GM15510 (cell line): Measurements from ENCODE around the gene PRDM4.
A peak's percentile ranks its signal among the peaks of the same experiment; 100 is the strongest.

ENCODE experiments used
- POLR2A ChIP-seq: IDR thresholded peaks from 3 replicates; pipeline ENCODE4 v1.6.1; 2011; ENCODE audit warnings: borderline replicate concordance; ENCODE audit not compliant: insufficient read length; ENCODE audit errors: extremely low read depth

PRDM4 gene

DNA sequence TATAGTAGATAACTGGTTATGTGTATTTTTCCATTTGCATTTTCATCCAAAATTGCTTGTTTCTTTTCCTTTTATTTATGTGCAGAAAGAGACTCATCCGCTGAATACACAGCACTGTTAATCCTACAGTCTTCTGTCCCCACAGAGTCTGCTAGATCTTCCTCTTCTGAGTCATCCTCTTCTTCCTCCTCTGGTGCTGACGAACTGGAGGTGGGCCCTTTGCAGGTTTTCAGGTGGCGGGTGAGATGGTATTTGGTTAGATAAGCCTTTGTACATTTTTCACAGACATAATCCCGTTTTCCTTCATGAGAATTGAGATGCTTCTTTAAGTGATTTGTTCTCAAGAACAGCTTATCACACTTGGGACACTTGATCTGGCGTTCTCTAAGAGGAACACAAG is 26.8 kb downstream of the PRDM4 start:
- no peak for TF ChIP-seq POLR2A

DNA sequence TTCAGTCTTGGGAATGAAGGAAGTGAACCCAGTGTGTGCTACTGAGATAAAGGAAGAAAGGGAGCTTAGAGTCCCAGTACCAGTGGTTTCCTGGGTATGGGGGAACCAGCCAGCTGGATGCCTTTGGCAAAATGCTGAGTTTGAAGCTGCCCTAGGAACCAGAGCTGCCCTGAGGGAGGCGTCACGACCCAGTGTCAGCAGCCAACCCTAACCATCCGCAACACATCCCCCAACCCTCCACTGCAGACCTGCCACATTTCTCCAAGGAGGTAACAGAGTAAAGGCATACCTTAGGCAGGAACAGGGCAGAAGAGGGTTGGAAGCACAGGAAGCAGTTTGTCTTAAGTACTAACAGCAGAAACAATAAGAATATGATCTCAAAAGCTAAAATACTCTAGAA is 28.6 kb downstream of the PRDM4 start:
- TF ChIP-seq POLR2A: no peak

GRCh38 chr12:107731366-107731765 is 29.6 kb downstream of the PRDM4 start:
- no peak for TF ChIP-seq POLR2A

DNA sequence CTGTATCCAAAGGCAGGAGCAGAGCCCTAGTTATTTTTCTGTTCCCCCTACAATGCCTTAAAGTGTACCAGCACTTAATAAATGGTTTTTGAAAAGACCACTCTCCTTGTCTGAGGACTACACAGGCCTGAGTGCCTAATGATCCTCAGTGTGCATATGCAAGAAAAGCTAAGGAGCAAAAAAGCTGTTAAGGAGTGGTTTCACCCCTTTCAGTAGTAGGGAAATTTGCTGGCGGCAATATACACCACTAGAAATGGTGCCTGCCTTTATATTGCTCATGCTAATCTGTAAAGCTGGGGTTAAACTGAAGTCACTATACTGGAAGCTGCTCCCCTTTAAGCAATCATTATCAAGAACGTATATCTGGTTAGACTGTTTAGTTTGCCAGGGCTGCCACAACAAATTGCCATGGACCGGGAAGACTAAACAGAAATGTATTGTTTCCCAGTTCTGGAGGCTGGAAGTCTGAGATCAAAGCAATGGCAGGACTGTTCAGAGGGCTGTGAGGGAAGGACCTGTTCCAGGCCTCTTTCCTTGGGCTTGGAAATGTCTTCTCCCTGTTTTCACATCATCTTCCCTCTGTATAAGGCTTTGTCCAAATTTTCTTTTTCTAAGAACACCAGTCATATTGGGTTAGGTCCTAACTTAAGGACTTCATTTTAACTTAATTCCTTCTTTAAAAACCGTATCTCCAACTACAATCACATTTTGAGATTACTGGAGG is 30.2 kb downstream of the PRDM4 start:
- TF ChIP-seq POLR2A: no peak

DNA sequence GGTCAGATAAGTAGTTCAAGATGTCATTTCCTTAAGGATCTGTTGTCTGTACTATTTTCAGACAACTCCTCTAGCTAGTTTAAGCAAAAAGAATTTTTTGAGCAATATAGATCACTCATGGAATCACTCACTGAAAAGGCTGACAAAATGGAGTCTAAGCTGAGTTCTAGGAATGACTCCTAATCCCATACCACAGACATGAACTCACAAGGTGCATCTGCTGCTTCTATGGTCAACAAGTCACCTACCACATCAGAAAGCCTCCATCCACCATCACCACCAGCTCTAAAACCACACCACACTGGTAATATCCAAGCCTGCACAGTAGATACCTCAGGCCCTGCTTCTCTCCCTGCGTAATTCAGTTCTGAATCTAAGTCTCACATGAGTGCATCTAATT is 42.3 kb downstream of the PRDM4 start:
- TF ChIP-seq POLR2A: no peak

DNA sequence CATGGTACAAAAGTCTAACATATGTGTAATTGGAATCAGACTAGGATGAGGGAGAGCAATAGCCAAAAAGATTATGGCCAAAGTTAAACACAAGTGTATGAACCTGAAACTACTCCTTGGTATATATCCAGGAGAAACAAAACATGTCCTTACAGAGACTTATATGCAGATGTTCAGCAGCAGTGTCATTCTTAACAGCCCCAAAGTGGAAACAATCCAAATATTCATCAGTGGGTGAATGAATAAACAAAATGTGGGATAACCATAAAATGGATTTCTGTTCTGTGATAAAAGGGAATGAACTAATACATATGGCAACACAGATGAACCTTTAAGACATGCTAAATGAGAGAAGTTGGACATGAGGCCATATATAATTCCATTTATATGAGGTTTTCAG is 45.2 kb downstream of the PRDM4 start:
- TF ChIP-seq POLR2A: no peak

DNA sequence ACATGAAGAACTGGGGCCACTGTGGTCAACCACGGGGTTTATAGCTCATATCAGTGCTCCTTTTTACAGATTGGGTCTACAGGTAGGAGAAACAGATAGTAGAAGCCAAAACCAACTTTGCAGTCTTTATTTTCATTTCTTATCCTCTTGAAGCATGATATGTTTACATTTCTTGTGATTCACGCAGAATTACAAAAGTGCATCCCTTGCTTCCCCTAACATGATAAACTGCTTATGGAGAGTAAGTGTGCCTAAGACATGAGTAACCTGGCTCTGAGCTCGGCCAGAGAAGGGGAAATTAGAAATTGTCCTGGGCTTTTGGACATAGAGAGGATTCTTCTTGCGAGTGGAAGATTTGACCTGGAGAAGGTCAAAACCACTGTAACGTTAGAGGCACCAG is 56.9 kb downstream of the PRDM4 start:
- no peak for TF ChIP-seq POLR2A

DNA sequence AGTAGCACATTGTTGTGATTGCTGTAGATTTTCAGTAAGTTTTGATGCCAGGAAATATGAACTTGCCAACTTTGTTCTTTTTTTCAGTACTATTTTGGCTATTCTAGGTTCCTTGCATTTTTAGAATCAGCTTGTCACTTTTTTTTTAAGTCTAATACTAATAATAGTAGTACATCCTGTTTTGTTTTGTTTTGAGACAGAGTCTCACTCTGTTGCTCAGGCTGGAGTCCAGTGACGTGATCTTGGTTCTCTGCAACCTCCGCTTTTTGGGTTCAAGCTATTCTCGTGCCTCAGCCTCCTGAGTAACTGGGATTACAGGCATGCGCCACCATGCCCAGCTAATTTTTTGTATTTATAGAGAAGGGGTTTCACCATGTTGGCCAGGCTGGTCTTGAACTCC is 58.8 kb downstream of the PRDM4 start:
- TF ChIP-seq POLR2A: no peak

DNA sequence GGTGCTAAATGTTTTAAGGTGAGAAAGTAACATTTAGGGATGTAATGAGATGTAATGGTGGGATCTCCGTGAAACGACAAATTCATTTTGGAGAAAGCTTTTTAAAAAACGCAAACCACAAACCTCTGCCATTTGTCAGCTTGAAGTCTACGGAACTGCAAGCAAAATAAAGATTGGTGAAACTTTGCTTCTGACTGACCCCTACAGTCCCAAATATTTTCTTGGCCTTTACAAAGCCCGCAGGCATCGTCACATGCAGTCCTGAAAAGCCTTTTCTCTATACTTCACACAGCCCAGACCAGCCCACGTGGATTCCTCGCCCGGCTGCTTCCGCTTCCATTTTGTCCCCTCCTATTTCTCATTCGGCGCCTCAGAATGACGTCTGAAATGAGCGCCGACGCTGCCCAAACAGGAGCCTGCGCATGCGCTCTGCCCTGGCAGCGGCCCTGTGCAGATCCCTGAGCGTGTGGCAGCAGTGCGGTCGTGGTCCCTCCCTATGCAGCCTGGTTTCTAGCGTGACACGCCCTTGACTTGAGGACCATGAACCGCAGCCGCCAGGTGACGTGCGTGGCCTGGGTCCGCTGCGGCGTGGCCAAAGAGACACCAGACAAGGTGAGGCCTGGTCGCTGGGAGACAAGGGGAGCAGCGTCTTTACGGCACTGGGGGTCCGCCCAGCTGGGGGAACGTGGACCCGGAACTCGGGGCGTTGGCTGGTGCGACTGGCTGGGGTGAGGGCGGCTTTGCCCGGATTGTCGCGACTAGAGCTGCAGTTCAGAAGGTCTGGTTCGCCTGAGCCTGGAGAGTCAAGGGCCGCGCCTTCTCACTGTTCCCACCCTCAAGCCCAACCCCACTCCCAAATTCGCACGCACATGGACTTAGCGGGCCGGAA is 75.3 kb downstream of the PRDM4 start, which contains the start of gene PWP1:
PWP1 (plus strand) TSS at position 440 of the 889 bp plus-strand sequence; CDS start at position 541, 101 bp downstream.
- TF ChIP-seq POLR2A: peak; percentile 85

GRCh38 chr12:107684990-107685359 is 76.0 kb downstream of the PRDM4 start:
- no peak for TF ChIP-seq POLR2A

DNA sequence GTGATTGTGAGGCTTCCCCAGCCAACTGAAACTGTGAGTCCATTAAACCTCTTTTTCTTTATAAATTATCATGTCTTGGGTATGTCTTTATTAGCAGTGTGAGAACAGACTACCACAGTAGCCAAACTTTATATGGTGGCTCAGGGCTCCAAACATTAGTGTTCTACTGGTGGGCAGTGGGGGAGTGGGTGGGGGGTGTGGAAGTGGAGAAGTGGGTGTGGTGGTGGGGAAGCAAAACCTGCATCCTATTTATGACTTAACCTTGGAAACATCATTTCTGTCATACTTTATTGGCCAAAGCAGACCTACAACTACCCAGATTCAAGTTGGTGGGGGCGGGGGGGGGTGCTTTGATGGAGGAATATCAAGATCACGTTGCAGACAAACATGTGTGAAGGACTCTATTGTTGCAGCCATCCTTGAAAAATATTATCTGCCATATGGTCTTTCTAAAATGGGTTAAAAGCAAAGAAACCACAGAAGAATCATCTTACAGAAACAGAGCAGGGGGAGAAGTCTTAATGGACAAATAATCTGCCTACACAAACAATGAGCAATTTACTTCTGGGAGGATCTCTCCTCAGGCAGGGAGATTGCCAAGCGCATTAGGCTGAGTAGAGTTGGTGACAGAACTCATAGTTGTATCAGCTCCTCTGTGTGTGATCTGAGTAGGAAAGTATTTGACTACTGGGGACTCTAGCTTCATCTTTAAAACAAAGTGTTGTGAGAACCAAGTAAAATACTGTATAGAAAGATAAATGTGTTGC is 76.7 kb downstream of the PRDM4 start:
- no peak for TF ChIP-seq POLR2A
